ENCODE measurements around the gene GULP1. TPM values are rescaled to one million over a fixed set of nuclear protein-coding genes. Genes with fewer than 3 reads are reported as not detected.

The GULP1 gene
- total and polyA plus RNA-seq, 7 donors, result 3.5 to 56.1 (median 50.9) TPM

GRCh38 chr2:188471166-188471565, 179.5 kb downstream of the GULP1 start:
- H3K27me3 ChIP-seq, result no peaks in the 10 kb centered on the region
- H3K4me1 ChIP-seq, result no peaks in the 10 kb centered on the region
- TF ChIP-seq POLR2AphosphoS5 (IDR thresholded peaks at IDR 0.05) (no peak), POLR2A (IDR thresholded peaks at IDR 0.05) (no peak), EP300 (IDR thresholded peaks at IDR 0.05) (no peak)
- TF ChIP-seq, protein P1, sequence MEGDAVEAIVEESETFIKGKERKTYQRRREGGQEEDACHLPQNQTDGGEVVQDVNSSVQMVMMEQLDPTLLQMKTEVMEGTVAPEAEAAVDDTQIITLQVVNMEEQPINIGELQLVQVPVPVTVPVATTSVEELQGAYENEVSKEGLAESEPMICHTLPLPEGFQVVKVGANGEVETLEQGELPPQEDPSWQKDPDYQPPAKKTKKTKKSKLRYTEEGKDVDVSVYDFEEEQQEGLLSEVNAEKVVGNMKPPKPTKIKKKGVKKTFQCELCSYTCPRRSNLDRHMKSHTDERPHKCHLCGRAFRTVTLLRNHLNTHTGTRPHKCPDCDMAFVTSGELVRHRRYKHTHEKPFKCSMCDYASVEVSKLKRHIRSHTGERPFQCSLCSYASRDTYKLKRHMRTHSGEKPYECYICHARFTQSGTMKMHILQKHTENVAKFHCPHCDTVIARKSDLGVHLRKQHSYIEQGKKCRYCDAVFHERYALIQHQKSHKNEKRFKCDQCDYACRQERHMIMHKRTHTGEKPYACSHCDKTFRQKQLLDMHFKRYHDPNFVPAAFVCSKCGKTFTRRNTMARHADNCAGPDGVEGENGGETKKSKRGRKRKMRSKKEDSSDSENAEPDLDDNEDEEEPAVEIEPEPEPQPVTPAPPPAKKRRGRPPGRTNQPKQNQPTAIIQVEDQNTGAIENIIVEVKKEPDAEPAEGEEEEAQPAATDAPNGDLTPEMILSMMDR (IDR thresholded peaks at IDR 0.05), result no peak
- no peak overlapping the region for H3K4me3 ChIP-seq
- no peak for DNase-seq
- H3K9me3 ChIP-seq, result no peaks in the 10 kb centered on the region
- intact Hi-C loops (cut with DNase I), result no loop called here
- no peaks in the 10 kb centered on the region for H3K36me3 ChIP-seq
- 78 to 93% methylated on average over 4 of the region's 4 CpGs for WGBS, 2 donors
- H3K27ac ChIP-seq, result no peak overlapping the region

DNA sequence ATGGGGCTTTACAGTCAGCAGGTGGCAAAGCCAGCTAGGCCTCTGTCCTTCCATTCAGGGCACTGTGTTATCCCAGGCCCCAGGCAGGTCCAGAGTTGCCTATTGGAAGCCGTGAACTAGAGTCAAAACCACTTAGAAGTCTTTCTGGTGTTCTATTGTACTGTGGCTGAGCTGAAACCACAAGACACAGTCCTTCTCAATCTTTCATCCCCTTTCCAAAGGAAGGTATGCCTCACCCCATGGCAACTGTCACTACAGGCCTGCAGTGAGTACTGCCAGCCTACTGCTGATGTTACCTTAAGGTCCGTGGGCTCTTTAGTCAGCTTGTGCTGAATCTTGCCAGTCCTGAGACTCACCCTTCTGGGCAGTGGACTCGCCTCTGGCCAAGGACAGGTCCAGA, 181.6 kb downstream of the GULP1 start:
- no peak overlapping the region for H3K4me3 ChIP-seq
- intact Hi-C loops (cut with DNase I), result no loop called here
- no peak overlapping the region for H3K27ac ChIP-seq
- H3K27me3 ChIP-seq, result no peaks in the 10 kb centered on the region
- no peak for DNase-seq
- H3K4me1 ChIP-seq, result no peaks in the 10 kb centered on the region
- 78 to 83% methylated on average over 3 of the region's 3 CpGs for WGBS, 2 donors
- no peak for TF ChIP-seq POLR2A (IDR thresholded peaks at IDR 0.05)
- no peak for TF ChIP-seq POLR2AphosphoS5 (IDR thresholded peaks at IDR 0.05)
- no peak for TF ChIP-seq EP300 (IDR thresholded peaks at IDR 0.05)
- TF ChIP-seq, protein P1 (IDR thresholded peaks at IDR 0.05), result no peak
- no peaks in the 10 kb centered on the region for H3K36me3 ChIP-seq
- no peaks in the 10 kb centered on the region for H3K9me3 ChIP-seq

- WGBS, 2 donors, result 84% methylated on average over 2 of the region's 2 CpGs
- TF ChIP-seq POLR2A (IDR thresholded peaks at IDR 0.05), result no peak
- TF ChIP-seq POLR2AphosphoS5 (IDR thresholded peaks at IDR 0.05), result no peak
- no peak for TF ChIP-seq EP300 (IDR thresholded peaks at IDR 0.05)
- TF ChIP-seq, protein P1 (IDR thresholded peaks at IDR 0.05), result no peak
- intact Hi-C loops (cut with DNase I), result no loop called here
- Histone ChIP-seq H3K27me3 (no peaks in the 10 kb centered on the region), H3K27ac (no peak overlapping the region), H3K36me3 (no peaks in the 10 kb centered on the region), H3K4me1 (no peaks in the 10 kb centered on the region), H3K4me3 (no peak overlapping the region), H3K9me3 (no peaks in the 10 kb centered on the region)
- no peak for DNase-seq
These were observed 182.6 kb downstream of the GULP1 start for GRCh38 chr2:188474316-188474715.

GRCh38 chr2:188475945-188476344, 184.3 kb downstream of the GULP1 start:
- 68 to 88% methylated on average over 4 of the region's 4 CpGs for WGBS, 2 donors
- intact Hi-C loops (cut with DNase I), result no loop called here
- Histone ChIP-seq H3K27ac (no peak overlapping the region), H3K36me3 (no peaks in the 10 kb centered on the region), H3K4me3 (no peak overlapping the region), H3K4me1 (no peaks in the 10 kb centered on the region), H3K27me3 (no peaks in the 10 kb centered on the region), H3K9me3 (no peaks in the 10 kb centered on the region)
- DNase-seq, result no peak
- TF ChIP-seq POLR2A (IDR thresholded peaks at IDR 0.05), result no peak
- TF ChIP-seq, protein P1 (IDR thresholded peaks at IDR 0.05), result no peak
- TF ChIP-seq EP300 (IDR thresholded peaks at IDR 0.05), result no peak
- no peak for TF ChIP-seq POLR2AphosphoS5 (IDR thresholded peaks at IDR 0.05)

DNA sequence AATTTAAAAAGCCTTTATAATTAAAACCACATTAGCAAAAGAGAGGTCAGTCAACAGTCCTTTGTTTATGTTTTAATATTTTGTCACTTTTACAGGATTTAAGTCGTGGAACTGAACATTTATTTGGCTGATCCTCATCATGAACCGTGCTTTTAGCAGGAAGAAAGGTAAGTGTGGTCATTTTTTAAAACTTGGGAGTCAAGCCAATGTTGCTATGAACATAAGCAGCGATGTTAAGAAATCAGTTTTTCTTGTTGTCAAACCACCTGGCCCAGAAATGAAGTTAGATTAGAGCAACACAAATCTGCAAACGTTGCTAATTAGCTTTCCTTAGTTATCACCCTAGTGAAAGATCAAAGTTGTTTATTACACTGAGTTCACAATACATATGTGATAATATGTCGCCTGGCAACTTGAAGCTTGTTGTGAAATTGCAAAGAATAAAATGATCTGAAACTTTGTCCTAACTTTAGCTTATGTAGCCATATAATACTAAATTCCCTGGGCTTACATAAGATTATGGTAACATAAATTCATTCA, 186.0 kb downstream of the GULP1 start:
- intact Hi-C loops (cut with DNase I), result no loop called here
- no peak for DNase-seq
- no peak overlapping the region for H3K4me3 ChIP-seq
- H3K27me3 ChIP-seq, result no peaks in the 10 kb centered on the region
- H3K27ac ChIP-seq, result no peak overlapping the region
- WGBS, 2 donors, result 14 to 50% methylated on average over 5 of the region's 5 CpGs
- H3K36me3 ChIP-seq, result no peaks in the 10 kb centered on the region
- no peak for TF ChIP-seq EP300 (IDR thresholded peaks at IDR 0.05)
- no peak for TF ChIP-seq POLR2AphosphoS5 (IDR thresholded peaks at IDR 0.05)
- no peaks in the 10 kb centered on the region for H3K9me3 ChIP-seq
- H3K4me1 ChIP-seq, result no peaks in the 10 kb centered on the region
